ENCODE data around the gene PLEKHG4.

The PLEKHG4 gene

GRCh38 chr16:67277999-67278772 is 1.1 kb upstream of the PLEKHG4 start:
- TF ChIP-seq, protein P1, sequence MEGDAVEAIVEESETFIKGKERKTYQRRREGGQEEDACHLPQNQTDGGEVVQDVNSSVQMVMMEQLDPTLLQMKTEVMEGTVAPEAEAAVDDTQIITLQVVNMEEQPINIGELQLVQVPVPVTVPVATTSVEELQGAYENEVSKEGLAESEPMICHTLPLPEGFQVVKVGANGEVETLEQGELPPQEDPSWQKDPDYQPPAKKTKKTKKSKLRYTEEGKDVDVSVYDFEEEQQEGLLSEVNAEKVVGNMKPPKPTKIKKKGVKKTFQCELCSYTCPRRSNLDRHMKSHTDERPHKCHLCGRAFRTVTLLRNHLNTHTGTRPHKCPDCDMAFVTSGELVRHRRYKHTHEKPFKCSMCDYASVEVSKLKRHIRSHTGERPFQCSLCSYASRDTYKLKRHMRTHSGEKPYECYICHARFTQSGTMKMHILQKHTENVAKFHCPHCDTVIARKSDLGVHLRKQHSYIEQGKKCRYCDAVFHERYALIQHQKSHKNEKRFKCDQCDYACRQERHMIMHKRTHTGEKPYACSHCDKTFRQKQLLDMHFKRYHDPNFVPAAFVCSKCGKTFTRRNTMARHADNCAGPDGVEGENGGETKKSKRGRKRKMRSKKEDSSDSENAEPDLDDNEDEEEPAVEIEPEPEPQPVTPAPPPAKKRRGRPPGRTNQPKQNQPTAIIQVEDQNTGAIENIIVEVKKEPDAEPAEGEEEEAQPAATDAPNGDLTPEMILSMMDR (IDR thresholded peaks at IDR 0.05; ENCODE audit: low read depth, low read length), result no peak
- Histone ChIP-seq H3K36me3 (peaks cover 45% of the 10 kb centered on the region), H3K27ac (peak overlapping the region; percentile 69), H3K27me3 (ENCODE audit: insufficient read depth, low read depth, severe bottlenecking) (no peaks in the 10 kb centered on the region), H3K9me3 (ENCODE audit: severe bottlenecking) (no peaks in the 10 kb centered on the region), H3K4me3 (ENCODE audit: low read depth, low read length) (peak overlapping the region; percentile 63)
- DNase-seq, result no peak

DNA sequence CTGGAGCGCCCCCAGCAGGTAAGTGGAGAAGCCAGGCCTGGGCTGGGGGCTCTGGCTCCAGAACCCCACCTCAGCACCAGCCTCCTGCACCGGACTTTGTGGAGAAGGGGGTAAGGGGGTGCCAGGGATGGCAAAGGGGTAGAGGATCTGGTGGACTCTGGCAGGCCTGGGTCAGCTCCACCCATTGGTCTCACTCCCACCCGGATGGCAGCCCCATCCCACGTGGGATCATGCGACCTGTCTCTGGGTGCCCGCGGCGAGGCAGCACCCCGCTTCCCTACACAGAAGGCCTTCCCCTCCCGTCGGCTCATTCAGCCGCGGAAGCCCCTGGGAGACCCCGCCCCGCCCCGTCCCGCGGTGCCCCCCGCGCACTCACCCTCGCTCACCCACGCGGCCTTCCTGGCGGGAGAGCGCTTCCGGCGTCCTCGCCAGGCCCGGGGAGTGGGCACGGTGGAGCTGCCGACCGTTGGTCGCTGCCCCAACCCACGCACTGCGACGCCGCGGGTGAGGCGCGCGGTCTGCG is 498 bp upstream of the PLEKHG4 start:
- peaks cover 46% of the 10 kb centered on the region for H3K36me3 ChIP-seq
- DNase-seq, result peak; percentile 48
- peak overlapping the region; percentile 63 for H3K4me3 ChIP-seq (ENCODE audit: low read depth, low read length)
- TF ChIP-seq, protein P1 (IDR thresholded peaks at IDR 0.05; ENCODE audit: low read depth, low read length), result peak; percentile 64
- no peaks in the 10 kb centered on the region for H3K9me3 ChIP-seq (ENCODE audit: severe bottlenecking)
- H3K27me3 ChIP-seq (ENCODE audit: insufficient read depth, low read depth, severe bottlenecking), result no peaks in the 10 kb centered on the region
- peak overlapping the region; percentile 69 for H3K27ac ChIP-seq

DNA sequence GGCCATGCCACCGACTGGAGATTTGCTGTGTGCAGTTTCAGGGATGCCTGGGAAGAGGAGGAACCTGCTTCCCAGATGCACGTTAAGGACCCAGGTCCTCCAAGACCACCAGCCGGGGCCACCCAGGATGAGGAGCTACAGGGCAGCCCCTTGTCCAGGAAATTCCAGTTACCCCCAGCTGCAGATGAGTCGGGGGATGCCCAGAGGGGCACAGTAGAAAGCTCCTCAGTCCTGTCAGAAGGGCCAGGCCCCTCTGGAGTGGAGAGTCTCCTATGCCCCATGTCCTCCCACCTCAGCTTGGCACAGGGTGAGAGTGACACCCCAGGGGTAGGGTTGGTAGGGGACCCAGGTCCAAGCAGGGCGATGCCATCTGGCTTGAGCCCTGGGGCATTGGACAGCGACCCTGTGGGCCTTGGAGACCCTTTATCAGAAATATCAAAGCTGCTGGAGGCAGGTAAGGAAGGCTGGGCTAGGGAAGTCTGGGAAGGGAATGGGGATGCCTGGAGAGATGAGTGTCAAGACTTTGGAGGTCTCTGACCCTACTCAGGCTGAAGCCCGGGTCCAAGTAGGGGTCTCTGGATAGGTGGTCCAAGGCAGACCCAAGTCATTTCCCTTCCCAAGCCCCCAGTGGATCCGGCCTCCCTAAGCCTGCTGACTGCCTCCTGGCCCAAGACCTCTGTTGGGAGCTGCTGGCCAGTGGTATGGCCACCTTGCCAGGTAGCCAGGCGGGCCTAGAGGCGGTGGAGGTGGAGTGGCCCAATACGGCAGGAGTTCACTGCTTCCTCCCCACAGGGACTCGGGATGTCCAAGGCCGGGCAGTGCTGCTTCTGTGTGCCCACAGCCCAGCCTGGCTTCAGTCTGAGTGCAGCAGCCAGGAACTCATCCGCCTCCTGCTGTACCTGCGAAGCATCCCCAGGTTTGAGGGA is 1.0 kb downstream of the PLEKHG4 start:
- Histone ChIP-seq H3K27me3 (ENCODE audit: insufficient read depth, low read depth, severe bottlenecking) (no peaks in the 10 kb centered on the region), H3K4me3 (ENCODE audit: low read depth, low read length) (peak overlapping the region; percentile 62), H3K36me3 (peaks cover 58% of the 10 kb centered on the region), H3K9me3 (ENCODE audit: severe bottlenecking) (no peaks in the 10 kb centered on the region), H3K27ac (no peak overlapping the region; the same call in 1 of the 2 replicates)
- no peak for DNase-seq
- TF ChIP-seq, protein P1 (IDR thresholded peaks at IDR 0.05; ENCODE audit: low read depth, low read length), result no peak

GRCh38 chr16:67281536-67282446 is 2.5 kb downstream of the PLEKHG4 start:
- no peak for DNase-seq
- Histone ChIP-seq H3K9me3 (ENCODE audit: severe bottlenecking) (no peaks in the 10 kb centered on the region), H3K27ac (no peak overlapping the region), H3K4me3 (ENCODE audit: low read depth, low read length) (no peak overlapping the region), H3K36me3 (peaks cover 53% of the 10 kb centered on the region), H3K27me3 (ENCODE audit: insufficient read depth, low read depth, severe bottlenecking) (no peaks in the 10 kb centered on the region)
- TF ChIP-seq, protein P1 (IDR thresholded peaks at IDR 0.05; ENCODE audit: low read depth, low read length), result no peak

- H3K9me3 ChIP-seq (ENCODE audit: severe bottlenecking), result no peaks in the 10 kb centered on the region
- no peaks in the 10 kb centered on the region for H3K27me3 ChIP-seq (ENCODE audit: insufficient read depth, low read depth, severe bottlenecking)
- no peak overlapping the region for H3K4me3 ChIP-seq (ENCODE audit: low read depth, low read length)
- TF ChIP-seq, protein P1 (IDR thresholded peaks at IDR 0.05; ENCODE audit: low read depth, low read length), result no peak
- DNase-seq, result no peak
- H3K27ac ChIP-seq, result no peak overlapping the region
- peaks cover 53% of the 10 kb centered on the region for H3K36me3 ChIP-seq
Observed at GRCh38 chr16:67282447-67282805, 3.1 kb downstream of the PLEKHG4 start.

Data from WERI-Rb-1 (cell line).